ENCODE results near the gene MITF. TPM values are rescaled to one million over a fixed set of nuclear protein-coding genes. Genes with fewer than 3 reads are reported as not detected.

MITF gene
- total and polyA plus RNA-seq, 2 of the 4 experiments (the other 2 are of a cell fraction): 6.5 to 16.7 TPM

DNA sequence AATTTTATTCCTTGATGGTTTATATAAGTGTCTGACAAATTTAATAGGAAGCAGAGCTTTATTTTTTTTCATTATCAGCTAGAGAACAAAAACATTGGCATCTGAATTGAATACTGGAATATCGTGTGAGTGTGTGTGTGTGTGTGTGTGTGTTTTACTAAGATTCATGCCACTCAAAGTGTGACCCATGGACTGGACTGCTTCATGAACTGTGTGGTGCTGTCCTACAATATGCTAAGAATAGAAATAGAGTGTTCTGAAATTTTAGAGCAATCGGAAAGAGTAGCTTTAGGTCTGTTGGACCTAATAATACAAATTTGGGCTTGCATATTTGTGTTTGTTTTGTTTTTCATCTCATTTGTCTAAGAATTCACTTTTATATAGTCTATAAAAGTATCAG lies 89.6 kb downstream of the MITF start:
- Histone ChIP-seq H2BK15ac (ENCODE audit: low read depth, low read length) (no peak overlapping the region), H3K4ac (ENCODE audit: low read depth, low read length) (no peak overlapping the region), H2BK20ac (ENCODE audit: low read depth, low read length) (no peak overlapping the region), H2AK5ac (ENCODE audit: low read depth, low read length) (no peak overlapping the region), H3K4me3 (ENCODE audit: insufficient read depth, low read depth, low read length) (no peak overlapping the region), H3K9ac (ENCODE audit: low read depth, low read length) (no peak overlapping the region), H3K79me1 (ENCODE audit: low read depth in 1 of 2, low read length in 2 of 2) (peaks cover 11 to 20% of the 10 kb centered on the region in 2 experiments; a peak in 3 of 4 replicates), H3K14ac (replicated peaks; ENCODE audit: low read depth, low read length) (no peak overlapping the region), H2BK5ac (ENCODE audit: low read depth, low read length, poor library complexity, severe bottlenecking) (no peak overlapping the region), H2AFZ (replicated peaks; ENCODE audit: low read length, poor library complexity) (no peak overlapping the region), H4K91ac (ENCODE audit: insufficient read depth, low read depth, low read length) (no peak overlapping the region), H2AK9ac (replicated peaks; ENCODE audit: low read depth, low read length, poor library complexity) (no peak overlapping the region), H3K27ac (ENCODE audit: insufficient read depth, low read length) (no peak overlapping the region), H3K4me2 (ENCODE audit: low read depth, low read length) (no peak overlapping the region), H4K5ac (ENCODE audit: low read depth, low read length) (no peak overlapping the region), H2BK120ac (ENCODE audit: low read depth, low read length) (no peak overlapping the region), H3K56ac (ENCODE audit: extremely low read depth, insufficient read depth, low read length) (no peak overlapping the region), H4K20me1 (ENCODE audit: insufficient read depth, low read length) (no peaks in the 10 kb centered on the region), H3K4me1 (ENCODE audit: control insufficient read depth, insufficient read depth, low read length) (no peaks in the 10 kb centered on the region), H3K27me3 (ENCODE audit: control insufficient read depth, insufficient read depth, low read length) (no peaks in the 10 kb centered on the region), H3K9me1 (ENCODE audit: insufficient read depth, low read length) (no peaks in the 10 kb centered on the region), H4K8ac (ENCODE audit: low read depth in 2 of 2, low read length in 2 of 2) (no peak overlapping the region), H3K18ac (ENCODE audit: low read depth, low read length) (no peak overlapping the region), H3K9me3 (ENCODE audit: control insufficient read depth, insufficient read depth, low read length) (0 out of 2 replicates have a peak, but pooled peaks cover 2% of the 10 kb centered on the region), H3K36me3 (ENCODE audit: control insufficient read depth, insufficient read depth, low read length) (no peaks in the 10 kb centered on the region), H3K23ac (ENCODE audit: low read depth, low read length) (no peak overlapping the region)
- no CpG with 5 or more reads among the region's 2 CpGs for WGBS, 2 experiments (ENCODE audit: extremely low coverage in 2 of 2, insufficient read length in 1 of 2)
- CTCF ChIA-PET: interaction anchor here (0.8 to 1.2 kb wide), 2 partner anchors 8 to 21 kb away, joined by 3 to 4 read pairs; no protein-coding TSS in a partner anchor
- dilution Hi-C loops (cut with HindIII; ENCODE audit: low sequenced_read_pairs, unreplicated experiment): no loop called here
- no TSS peak for BruUV-seq (replicated peaks)
- ATAC-seq (ENCODE audit: low read depth) (no peak), DNase-seq (no peak)
- intact Hi-C loops (cut with micrococcal nuclease): no loop called here
- TF ChIP-seq NFE2L2 (IDR thresholded peaks at IDR 0.05; ENCODE audit: low read depth, low read length): no peak
- TF ChIP-seq SMC3 (IDR thresholded peaks at IDR 0.05; ENCODE audit: low read depth, low read length): no peak
- TF ChIP-seq POLR2A (IDR thresholded peaks at IDR 0.05; ENCODE audit: low read depth, low read length): no peak
- no peak for TF ChIP-seq FOS (IDR thresholded peaks at IDR 0.05; ENCODE audit: low read depth, low read length)
- TF ChIP-seq BHLHE40 (IDR thresholded peaks at IDR 0.05; ENCODE audit: low read depth, low read length): no peak
- TF ChIP-seq CHD1 (IDR thresholded peaks at IDR 0.05; ENCODE audit: low read depth, low read length): no peak
- TF ChIP-seq, protein P1, sequence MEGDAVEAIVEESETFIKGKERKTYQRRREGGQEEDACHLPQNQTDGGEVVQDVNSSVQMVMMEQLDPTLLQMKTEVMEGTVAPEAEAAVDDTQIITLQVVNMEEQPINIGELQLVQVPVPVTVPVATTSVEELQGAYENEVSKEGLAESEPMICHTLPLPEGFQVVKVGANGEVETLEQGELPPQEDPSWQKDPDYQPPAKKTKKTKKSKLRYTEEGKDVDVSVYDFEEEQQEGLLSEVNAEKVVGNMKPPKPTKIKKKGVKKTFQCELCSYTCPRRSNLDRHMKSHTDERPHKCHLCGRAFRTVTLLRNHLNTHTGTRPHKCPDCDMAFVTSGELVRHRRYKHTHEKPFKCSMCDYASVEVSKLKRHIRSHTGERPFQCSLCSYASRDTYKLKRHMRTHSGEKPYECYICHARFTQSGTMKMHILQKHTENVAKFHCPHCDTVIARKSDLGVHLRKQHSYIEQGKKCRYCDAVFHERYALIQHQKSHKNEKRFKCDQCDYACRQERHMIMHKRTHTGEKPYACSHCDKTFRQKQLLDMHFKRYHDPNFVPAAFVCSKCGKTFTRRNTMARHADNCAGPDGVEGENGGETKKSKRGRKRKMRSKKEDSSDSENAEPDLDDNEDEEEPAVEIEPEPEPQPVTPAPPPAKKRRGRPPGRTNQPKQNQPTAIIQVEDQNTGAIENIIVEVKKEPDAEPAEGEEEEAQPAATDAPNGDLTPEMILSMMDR (conservative IDR thresholded peaks at IDR 0.05; ENCODE audit: low read depth, low read length): no peak
- no peak for TF ChIP-seq ELK1 (IDR thresholded peaks at IDR 0.05; ENCODE audit: borderline replicate concordance, low read depth, low read length)
- no peak for TF ChIP-seq MXI1 (IDR thresholded peaks at IDR 0.05; ENCODE audit: borderline replicate concordance, low read depth, low read length)
- no peak for TF ChIP-seq CEBPB (IDR thresholded peaks at IDR 0.05; ENCODE audit: low read depth, low read length)
- TF ChIP-seq USF2 (IDR thresholded peaks at IDR 0.05; ENCODE audit: low read depth, low read length): no peak
- no peak for TF ChIP-seq RFX5 (IDR thresholded peaks at IDR 0.05; ENCODE audit: low read depth, low read length)
- TF ChIP-seq RCOR1 (IDR thresholded peaks at IDR 0.05; ENCODE audit: insufficient replicate concordance, low read length): no peak
- TF ChIP-seq MAZ (IDR thresholded peaks at IDR 0.05; ENCODE audit: borderline replicate concordance, low read depth, low read length): no peak
- no peak for TF ChIP-seq RAD21 (IDR thresholded peaks at IDR 0.05; ENCODE audit: low read length)
- in situ Hi-C loops (cut with MboI; ENCODE audit: low sequenced_read_pairs): no loop called here
- POLR2A ChIA-PET (ENCODE audit: unreplicated experiment): no interaction called here

Measured in IMR-90 (cell line).